Trophoblast cell (in vitro differentiated cells and primary cell): Measurements from ENCODE around the gene ADGRA3.
A peak's percentile ranks its signal among the peaks of the same experiment; 100 is the strongest.

Experiments
- DNase-seq, 2 donors: peaks; one replicate each; pipeline ENCODE4 v3.0.0-alpha.2; 2016
- H2AFZ ChIP-seq: 2 replicates; pipeline ENCODE4 v1.6.1; 2013; ENCODE audit warnings: low read length, moderate library complexity, mild to moderate bottlenecking; ENCODE audit not compliant: insufficient read depth, poor library complexity
- H2AK5ac ChIP-seq: 2 replicates; pipeline ENCODE4 v1.6.1; 2013; ENCODE audit warnings: mild to moderate bottlenecking, low read length
- H2BK120ac ChIP-seq: 2 replicates; pipeline ENCODE4 v1.6.1; 2013; ENCODE audit warnings: low read length, mild to moderate bottlenecking, moderate library complexity; ENCODE audit not compliant: insufficient read depth, poor library complexity
- H2BK12ac ChIP-seq: 2 replicates; pipeline ENCODE4 v1.6.1; 2013; ENCODE audit warnings: mild to moderate bottlenecking, low read length, moderate library complexity
- H2BK5ac ChIP-seq: 2 replicates; pipeline ENCODE4 v1.6.1; 2013; ENCODE audit warnings: low read length, low read depth, moderate library complexity, mild to moderate bottlenecking; ENCODE audit not compliant: poor library complexity
- H3K14ac ChIP-seq: 2 replicates; pipeline ENCODE4 v1.6.1; 2013; ENCODE audit warnings: mild to moderate bottlenecking, low read length
- H3K18ac ChIP-seq: 2 replicates; pipeline ENCODE4 v1.6.1; 2013; ENCODE audit warnings: mild to moderate bottlenecking, low read length
- H3K23ac ChIP-seq: 2 replicates; pipeline ENCODE4 v1.6.1; 2013; ENCODE audit warnings: low read length
- H3K27ac ChIP-seq: 2 replicates; pipeline ENCODE4 v1.5.1; 2013; ENCODE audit warnings: low read depth, mild to moderate bottlenecking, inconsistent platforms, low read length, moderate library complexity
- H3K27me3 ChIP-seq: 2 replicates; pipeline ENCODE4 v1.6.1; 2013; ENCODE audit warnings: inconsistent platforms, mild to moderate bottlenecking, low read length, moderate library complexity; ENCODE audit not compliant: insufficient read depth
- H3K36me3 ChIP-seq, 2 experiments: 1 replicate in 1 of 2; 2 replicates in 1 of 2; pipeline ENCODE4 v1.6.1; 2013; ENCODE audit warnings: low read length in 2 of 2, mild to moderate bottlenecking in 2 of 2, moderate library complexity in 1 of 2; ENCODE audit not compliant: insufficient read depth in 2 of 2, control insufficient read depth in 1 of 2
- H3K4ac ChIP-seq: 2 replicates; pipeline ENCODE4 v1.6.1; 2013; ENCODE audit warnings: low read depth, mild to moderate bottlenecking, low read length, moderate library complexity
- H3K4me1 ChIP-seq, 2 experiments: 1 replicate in 1 of 2; 2 replicates in 1 of 2; pipeline ENCODE4 v1.6.1; 2013; ENCODE audit warnings: low read length in 2 of 2, mild to moderate bottlenecking in 2 of 2, moderate library complexity in 1 of 2; ENCODE audit not compliant: insufficient read depth in 2 of 2, control insufficient read depth in 1 of 2
- H3K4me2 ChIP-seq: 2 replicates; pipeline ENCODE4 v1.6.1; 2013; ENCODE audit warnings: inconsistent platforms, mild to moderate bottlenecking, low read length, moderate library complexity
- H3K4me3 ChIP-seq: 2 replicates; pipeline ENCODE4 v1.5.1; 2013; ENCODE audit warnings: mild to moderate bottlenecking, low read depth, low read length, inconsistent platforms
- H3K79me1 ChIP-seq: one replicate; pipeline ENCODE4 v1.6.1; 2013; ENCODE audit warnings: low read length
- H3K79me2 ChIP-seq: 2 replicates; pipeline ENCODE4 v1.6.1; 2013; ENCODE audit warnings: low read length, mild to moderate bottlenecking; ENCODE audit not compliant: control insufficient read depth, insufficient read depth, poor library complexity
- H3K9ac ChIP-seq: 2 replicates; pipeline ENCODE4 v1.6.1; 2013; ENCODE audit warnings: mild to moderate bottlenecking, low read length
- H3K9me3 ChIP-seq: 2 replicates; pipeline ENCODE4 v1.6.1; 2013; ENCODE audit warnings: low read depth, mild to moderate bottlenecking, control low read depth, inconsistent platforms, low read length; ENCODE audit not compliant: insufficient read depth
- H4K12ac ChIP-seq: 2 replicates; pipeline ENCODE4 v1.6.1; 2013; ENCODE audit warnings: low read depth, mild to moderate bottlenecking, low read length, moderate library complexity
- H4K8ac ChIP-seq: 2 replicates; pipeline ENCODE4 v1.6.1; 2013; ENCODE audit warnings: low read depth, mild to moderate bottlenecking, low read length, moderate library complexity
- H4K91ac ChIP-seq: one replicate; pipeline ENCODE4 v1.6.1; 2013; ENCODE audit warnings: low read depth, mild to moderate bottlenecking, low read length, moderate library complexity
- WGBS: extraction: QIAGEN DNeasy Blood & Tissue Kit; methylation state at CpG from one replicate; pipeline ENCODE4 v1.1.7; 2013; ENCODE audit warnings: missing lambda C conversion rate; ENCODE audit not compliant: insufficient read length, insufficient coverage; ENCODE audit errors: extremely low coverage; 5-methylcytosine and 5-hydroxymethylcytosine counted together

The ADGRA3 gene

GRCh38 chr4:22482250-22483127 lies 33.4 kb downstream of the ADGRA3 start:
- WGBS = no CpG with 5 or more reads among the region's 3 CpGs
- no peak overlapping the region for H4K8ac ChIP-seq
- DNase-seq = peak; percentile 69 to 75
- H2BK12ac ChIP-seq = no peak overlapping the region
- H3K4me1 ChIP-seq = peaks cover 7 to 10% of the 10 kb centered on the region in 2 experiments
- no peak overlapping the region for H3K27ac ChIP-seq
- peak overlapping the region; percentile 46 for H3K4ac ChIP-seq
- H3K4me3 ChIP-seq = no peak overlapping the region
- H2BK120ac ChIP-seq = no peak overlapping the region
- no peaks in the 10 kb centered on the region for H3K79me2 ChIP-seq
- no peaks in the 10 kb centered on the region for H3K27me3 ChIP-seq
- no peak overlapping the region for H2AK5ac ChIP-seq
- no peak overlapping the region for H3K23ac ChIP-seq
- H2BK5ac ChIP-seq = no peak overlapping the region
- no peak overlapping the region for H2AFZ ChIP-seq
- H4K12ac ChIP-seq = no peak overlapping the region
- no peak overlapping the region for H3K14ac ChIP-seq
- no peaks in the 10 kb centered on the region for H3K36me3 ChIP-seq
- H4K91ac ChIP-seq = peak overlapping the region; percentile 24
- H3K18ac ChIP-seq = no peak overlapping the region
- H3K79me1 ChIP-seq = no peaks in the 10 kb centered on the region
- no peak overlapping the region for H3K9ac ChIP-seq
- no peaks in the 10 kb centered on the region for H3K9me3 ChIP-seq
- peak overlapping the region; percentile 1 for H3K4me2 ChIP-seq

GRCh38 chr4:22480675-22481327 lies 35.1 kb downstream of the ADGRA3 start:
- H2BK120ac ChIP-seq = no peak overlapping the region
- H3K27me3 ChIP-seq = no peaks in the 10 kb centered on the region
- no peak overlapping the region for H4K91ac ChIP-seq
- no peak overlapping the region for H3K4me3 ChIP-seq
- H4K8ac ChIP-seq = no peak overlapping the region
- H3K4ac ChIP-seq = peak overlapping the region; percentile 21
- no peak overlapping the region for H3K27ac ChIP-seq
- no peaks in the 10 kb centered on the region for H3K9me3 ChIP-seq
- no peak overlapping the region for H3K4me2 ChIP-seq
- H3K4me1 ChIP-seq = peaks cover 6 to 10% of the 10 kb centered on the region in 2 experiments
- H3K23ac ChIP-seq = no peak overlapping the region
- H4K12ac ChIP-seq = no peak overlapping the region
- H3K9ac ChIP-seq = no peak overlapping the region
- no peak overlapping the region for H2BK5ac ChIP-seq
- no peaks in the 10 kb centered on the region for H3K79me2 ChIP-seq
- no peaks in the 10 kb centered on the region for H3K36me3 ChIP-seq
- WGBS = no CpG with 5 or more reads among the region's 2 CpGs
- no peak overlapping the region for H2AFZ ChIP-seq
- peak in 1 of 2 donors; percentile 51 for DNase-seq
- H3K79me1 ChIP-seq = no peaks in the 10 kb centered on the region
- no peak overlapping the region for H2BK12ac ChIP-seq
- H3K14ac ChIP-seq = no peak overlapping the region
- H3K18ac ChIP-seq = no peak overlapping the region
- no peak overlapping the region for H2AK5ac ChIP-seq

DNA sequence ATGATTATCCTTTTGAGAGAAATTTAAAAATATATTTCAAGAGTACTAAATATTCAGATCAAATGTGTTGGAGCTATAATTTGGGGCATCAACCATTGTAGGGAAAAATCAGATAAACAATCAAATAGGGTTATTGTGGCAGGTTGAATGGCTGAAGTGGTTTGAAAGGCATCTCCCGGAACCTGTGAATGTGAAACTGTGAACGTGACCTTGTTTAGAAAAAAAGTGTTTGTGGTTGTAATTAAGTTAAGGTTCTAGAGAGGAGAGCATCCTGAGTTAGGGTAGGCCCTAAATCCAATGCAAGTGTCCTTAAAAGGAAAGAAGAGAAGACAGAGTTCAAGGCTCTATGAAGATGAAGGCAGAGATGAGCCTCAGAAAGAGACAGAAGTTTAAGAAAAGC lies 37.4 kb downstream of the ADGRA3 start:
- WGBS = no CpG with 5 or more reads among the region's 2 CpGs
- no peak overlapping the region for H4K91ac ChIP-seq
- no peaks in the 10 kb centered on the region for H3K79me2 ChIP-seq
- H3K4me2 ChIP-seq = no peak overlapping the region
- no peak overlapping the region for H3K14ac ChIP-seq
- no peak overlapping the region for H3K27ac ChIP-seq
- no peak overlapping the region for H2AFZ ChIP-seq
- no peaks in the 10 kb centered on the region for H3K27me3 ChIP-seq
- H3K79me1 ChIP-seq = no peaks in the 10 kb centered on the region
- no peak overlapping the region for H2AK5ac ChIP-seq
- H2BK5ac ChIP-seq = no peak overlapping the region
- no peaks in the 10 kb centered on the region for H3K36me3 ChIP-seq
- H3K9ac ChIP-seq = no peak overlapping the region
- no peak overlapping the region for H4K12ac ChIP-seq
- H4K8ac ChIP-seq = no peak overlapping the region
- no peak overlapping the region for H3K18ac ChIP-seq
- no peak overlapping the region for H3K23ac ChIP-seq
- H3K4me3 ChIP-seq = no peak overlapping the region
- no peaks in the 10 kb centered on the region for H3K9me3 ChIP-seq
- no peak overlapping the region for H3K4ac ChIP-seq
- peaks cover 6 to 10% of the 10 kb centered on the region in 2 experiments for H3K4me1 ChIP-seq
- H2BK120ac ChIP-seq = no peak overlapping the region
- DNase-seq = no peak
- no peak overlapping the region for H2BK12ac ChIP-seq

- Histone ChIP-seq H3K18ac (no peak overlapping the region), H3K4me2 (no peak overlapping the region), H4K8ac (no peak overlapping the region), H2AFZ (no peak overlapping the region), H3K9ac (no peak overlapping the region), H2BK5ac (no peak overlapping the region), H3K36me3 (no peaks in the 10 kb centered on the region), H3K79me1 (no peaks in the 10 kb centered on the region), H3K27ac (no peak overlapping the region), H3K79me2 (no peaks in the 10 kb centered on the region), H3K23ac (no peak overlapping the region), H2BK12ac (no peak overlapping the region), H3K27me3 (no peaks in the 10 kb centered on the region), H3K9me3 (no peaks in the 10 kb centered on the region), H3K4ac (no peak overlapping the region), H3K4me3 (no peak overlapping the region), H4K91ac (no peak overlapping the region), H4K12ac (no peak overlapping the region), H3K14ac (no peak overlapping the region), H2AK5ac (no peak overlapping the region), H2BK120ac (no peak overlapping the region), H3K4me1 (peaks cover 4 to 6% of the 10 kb centered on the region in 2 experiments)
- no CpG with 5 or more reads among the region's 6 CpGs for WGBS
- no peak for DNase-seq
Measured at GRCh38 chr4:22477813-22478182, 38.1 kb downstream of the ADGRA3 start.
